DMS114 treated with DMSO at 0.1 percent for 48 hours (cell line): ENCODE data around the gene KIF5C.

Source experiments
- DNase-seq: peaks from one replicate; lab custom pipeline; 2025; ENCODE audit not compliant: unreplicated experiment; lab: John Stamatoyannopoulos, UW

The KIF5C gene

DNA sequence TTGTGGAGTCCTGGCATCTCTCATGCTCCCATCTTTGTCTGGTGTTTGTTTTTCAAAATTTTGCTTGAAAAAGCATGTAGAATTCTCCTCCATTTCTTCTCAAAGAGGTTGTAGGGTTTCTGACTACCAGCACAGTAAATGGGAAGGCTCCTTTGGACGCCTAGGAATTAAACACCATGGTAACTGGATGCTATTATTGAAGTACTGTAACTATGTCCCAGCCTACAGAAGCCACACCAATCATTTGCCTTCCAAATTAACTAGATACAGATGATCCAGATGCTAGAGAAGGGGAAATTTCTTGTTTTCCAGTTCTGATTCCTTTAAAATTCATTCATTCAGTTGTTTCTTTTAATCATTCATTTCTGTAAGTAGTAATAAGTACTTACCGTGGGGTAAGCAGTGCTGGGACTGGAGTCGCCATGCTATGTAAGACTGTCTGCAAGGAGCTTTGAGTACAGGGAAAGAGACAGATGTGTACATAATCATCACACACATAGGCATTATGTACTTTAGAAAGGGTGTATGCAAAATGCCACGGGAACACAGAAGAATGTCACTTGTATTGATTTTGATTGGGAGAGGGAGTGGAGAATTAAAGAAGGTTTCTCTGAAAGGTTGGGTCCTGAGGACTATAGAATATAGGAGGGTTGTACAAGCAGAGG lies 49.6 kb downstream of the KIF5C start:
- no peak for DNase-seq

- no peak for DNase-seq
Observed at GRCh38 chr2:148926291-148926961, 51.4 kb downstream of the KIF5C start.

GRCh38 chr2:148926981-148927401 lies 52.0 kb downstream of the KIF5C start:
- no peak for DNase-seq

GRCh38 chr2:148928395-148928794 lies 53.4 kb downstream of the KIF5C start:
- no peak for DNase-seq

DNA sequence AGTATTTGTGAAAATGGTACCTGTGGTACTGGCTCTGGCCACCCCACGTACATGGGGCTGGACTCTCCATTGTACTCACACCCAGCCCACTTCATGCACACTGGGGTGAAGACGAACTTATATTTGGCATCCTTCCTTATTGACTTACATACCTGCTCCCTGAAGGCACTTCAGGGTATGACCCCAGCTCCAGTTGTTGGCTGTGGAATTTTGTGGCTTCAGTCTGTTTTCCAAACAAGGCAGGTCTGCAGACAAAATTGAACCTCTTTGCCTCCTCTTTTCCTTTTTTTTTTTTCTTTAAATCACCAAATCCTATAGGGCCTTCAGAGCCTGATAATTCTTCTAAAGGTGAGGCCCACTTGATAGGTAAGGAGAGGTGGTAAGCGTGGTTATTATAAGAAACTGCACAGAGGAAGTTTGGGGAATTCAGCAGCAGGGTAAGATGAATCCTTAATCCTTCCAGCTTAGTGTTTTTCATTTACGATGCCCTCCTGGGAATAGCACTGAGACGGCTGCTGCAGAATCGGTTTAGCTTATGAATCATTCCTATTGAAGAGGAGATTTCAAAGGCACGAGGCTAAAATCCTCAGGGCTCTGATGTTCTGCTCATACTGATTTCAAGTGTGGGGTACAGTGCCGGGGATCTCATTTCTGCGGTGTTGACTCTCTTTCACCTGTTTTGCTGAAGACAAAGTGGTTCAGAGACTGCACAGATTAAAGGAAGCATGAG lies 55.2 kb downstream of the KIF5C start:
- no peak for DNase-seq

DNA sequence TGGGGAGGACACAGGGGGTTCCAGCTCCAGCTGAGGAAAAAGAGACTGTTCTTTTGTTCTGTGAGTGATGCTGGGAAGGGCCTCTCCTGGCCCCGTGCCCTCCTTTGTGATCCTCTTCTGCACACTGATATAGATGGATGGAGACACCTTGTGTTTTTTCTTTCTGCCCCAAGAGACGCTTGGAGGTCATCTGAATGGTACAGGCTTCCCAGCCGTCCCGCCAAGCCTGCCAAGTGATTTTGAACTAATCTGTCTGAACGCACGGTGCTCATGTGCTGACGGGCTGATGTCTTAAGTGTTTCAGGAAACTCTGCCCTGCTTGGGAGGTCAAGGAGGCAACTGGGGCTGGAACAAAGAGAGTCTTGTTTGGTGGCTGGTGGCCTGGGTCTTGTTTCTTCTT lies 57.5 kb downstream of the KIF5C start:
- no peak for DNase-seq

- no peak for DNase-seq
Observed at GRCh38 chr2:148933456-148933855, 58.4 kb downstream of the KIF5C start.

DNA sequence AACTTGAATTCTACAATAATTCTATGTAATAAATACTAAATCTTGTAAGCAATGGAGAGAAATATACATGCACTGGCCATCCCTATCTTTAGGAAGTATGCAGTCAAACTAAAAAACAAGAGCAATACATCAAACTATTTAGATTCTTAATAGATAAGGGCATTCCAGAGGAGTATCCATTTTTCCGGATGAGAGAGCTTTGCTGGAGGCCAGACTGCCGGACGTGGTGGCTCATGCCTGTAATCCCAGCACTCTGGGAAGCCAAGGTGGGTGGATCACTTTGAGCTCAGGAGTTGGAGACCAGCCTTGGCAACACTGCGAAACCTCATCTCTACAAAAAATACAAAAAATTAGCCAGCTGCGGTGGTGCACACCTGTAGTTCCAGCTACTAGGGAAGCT lies 60.8 kb downstream of the KIF5C start:
- DNase-seq = no peak

DNA sequence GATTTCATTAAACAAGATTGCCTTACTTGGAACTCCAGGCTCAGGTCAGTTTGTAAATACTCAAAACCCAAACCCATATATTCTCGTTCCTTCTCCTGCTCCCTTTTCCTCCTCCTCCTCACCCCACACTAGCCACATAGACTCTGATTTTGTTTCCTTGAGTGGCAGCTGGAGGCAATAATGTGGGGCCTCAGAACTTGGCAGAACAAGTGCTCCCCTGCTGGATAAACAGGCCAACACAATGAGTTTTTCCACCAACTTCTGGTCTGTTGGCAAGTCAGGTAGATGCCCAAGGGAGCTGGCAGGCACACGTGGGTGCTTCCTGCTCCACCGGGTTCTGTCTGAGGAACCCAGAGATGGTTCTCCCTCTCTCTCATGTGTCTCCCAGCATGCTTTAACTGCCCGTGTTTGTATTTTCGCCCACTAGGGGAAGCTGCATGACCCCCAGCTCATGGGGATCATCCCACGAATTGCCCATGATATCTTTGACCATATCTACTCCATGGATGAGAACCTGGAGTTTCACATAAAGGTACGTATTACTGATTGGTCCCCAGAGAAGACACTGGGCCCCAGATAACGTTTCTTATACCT lies 61.9 kb downstream of the KIF5C start:
- DNase-seq = no peak

GRCh38 chr2:148939271-148939670 lies 64.2 kb downstream of the KIF5C start:
- DNase-seq = no peak

- no peak for DNase-seq
Observed at GRCh38 chr2:148943097-148943496, 68.1 kb downstream of the KIF5C start.

GRCh38 chr2:148944536-148944935 lies 69.5 kb downstream of the KIF5C start:
- DNase-seq = no peak

DNA sequence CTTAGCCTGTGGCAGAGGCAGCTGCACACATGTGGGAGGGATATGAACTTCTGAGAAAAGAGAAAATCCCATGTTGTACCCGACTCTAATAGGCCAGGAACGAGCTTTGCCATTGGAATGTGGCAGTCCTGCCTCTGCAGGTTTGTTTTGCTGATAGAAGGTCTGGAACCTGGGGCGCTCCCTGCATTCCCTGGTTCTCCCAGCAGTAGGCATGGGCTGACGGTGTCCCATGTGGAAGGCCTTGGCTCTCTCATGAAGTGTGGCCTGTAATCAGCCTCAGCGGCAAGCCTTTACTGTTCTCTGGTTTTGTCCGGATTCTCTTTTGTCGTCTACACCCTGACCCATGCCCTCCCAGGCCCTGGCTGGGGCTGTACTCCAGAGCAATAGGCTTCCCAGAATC lies 72.3 kb downstream of the KIF5C start:
- no peak for DNase-seq

DNA sequence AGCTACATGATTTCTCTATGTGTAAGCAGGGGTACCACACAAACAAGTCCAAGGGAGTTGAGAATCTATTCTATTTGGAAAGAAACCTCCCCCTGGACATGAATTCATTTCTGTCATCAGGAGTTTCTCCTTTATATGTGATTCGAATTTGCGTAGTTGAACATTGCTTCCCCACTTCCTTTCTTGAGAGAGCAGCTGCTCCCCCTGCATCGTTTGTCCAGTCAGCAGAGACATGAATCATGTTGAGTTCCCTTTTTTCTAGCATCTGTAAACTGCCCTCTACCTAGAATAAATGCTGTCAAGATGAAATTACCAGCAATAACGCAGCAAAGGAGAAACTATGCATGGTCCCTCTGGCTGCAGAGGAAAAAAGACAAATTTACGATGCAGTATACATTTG lies 73.8 kb downstream of the KIF5C start:
- DNase-seq = no peak

- DNase-seq = no peak
Observed at GRCh38 chr2:148949348-148949747, 74.3 kb downstream of the KIF5C start.

- DNase-seq = no peak
Observed at GRCh38 chr2:148952621-148953020, 77.6 kb downstream of the KIF5C start.

- DNase-seq = no peak
Observed at GRCh38 chr2:148953426-148953825, 78.4 kb downstream of the KIF5C start.

GRCh38 chr2:148954536-148954935 lies 79.5 kb downstream of the KIF5C start:
- DNase-seq = no peak

DNA sequence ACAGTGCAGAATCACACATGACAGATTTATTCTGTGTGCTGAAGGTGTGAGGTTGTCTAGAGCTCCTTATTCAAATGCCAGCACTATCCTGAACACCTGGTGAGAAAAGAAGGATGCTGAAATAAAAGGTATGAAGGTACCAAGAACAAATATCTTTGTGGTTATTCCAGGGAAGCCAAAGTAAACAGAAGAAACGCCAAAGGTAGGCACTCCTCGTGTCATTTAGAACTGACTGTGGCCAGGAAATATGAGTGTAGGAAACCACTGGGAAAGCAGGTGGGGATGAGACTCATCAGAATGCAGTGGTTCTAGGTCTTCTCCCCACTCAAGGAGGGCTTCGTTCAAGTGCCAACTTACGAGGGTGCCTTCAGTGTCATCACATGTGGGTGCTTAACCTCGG lies 80.8 kb downstream of the KIF5C start:
- DNase-seq = no peak

GRCh38 chr2:148957023-148957422 lies 82.0 kb downstream of the KIF5C start:
- no peak for DNase-seq

DNA sequence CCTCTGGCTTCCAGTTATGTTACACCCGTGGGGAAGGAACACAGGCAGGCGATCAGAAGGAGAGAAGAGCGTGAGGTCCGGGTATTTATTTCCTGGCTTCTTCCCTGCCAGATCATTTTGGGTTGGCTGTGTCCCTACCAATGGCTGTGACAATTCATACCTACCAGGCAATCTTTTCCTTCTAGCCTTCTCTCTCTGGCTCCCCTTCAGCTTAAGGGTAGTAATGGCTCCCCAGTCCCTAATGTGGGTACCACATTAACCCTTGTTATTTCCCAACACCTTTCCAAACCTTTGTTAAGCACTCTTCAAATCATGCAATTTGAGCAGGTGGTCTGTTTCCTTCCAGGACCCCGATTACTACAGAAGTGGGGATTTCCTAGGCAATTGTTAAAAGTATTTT lies 84.7 kb downstream of the KIF5C start:
- no peak for DNase-seq

- no peak for DNase-seq
Observed at GRCh38 chr2:148960483-148960882, 85.5 kb downstream of the KIF5C start.
